Trophoblast cell (in vitro differentiated cells and primary cell): ENCODE data around the gene PKD2L2.

Experiments
- DNase-seq, 2 donors: peaks; one replicate each; pipeline ENCODE4 v3.0.0-alpha.2; 2016
- H2AFZ ChIP-seq: 2 replicates; pipeline ENCODE4 v1.6.1; 2013; ENCODE audit warnings: low read length, moderate library complexity, mild to moderate bottlenecking; ENCODE audit not compliant: insufficient read depth, poor library complexity
- H2AK5ac ChIP-seq: 2 replicates; pipeline ENCODE4 v1.6.1; 2013; ENCODE audit warnings: mild to moderate bottlenecking, low read length
- H2BK120ac ChIP-seq: 2 replicates; pipeline ENCODE4 v1.6.1; 2013; ENCODE audit warnings: low read length, mild to moderate bottlenecking, moderate library complexity; ENCODE audit not compliant: insufficient read depth, poor library complexity
- H2BK12ac ChIP-seq: 2 replicates; pipeline ENCODE4 v1.6.1; 2013; ENCODE audit warnings: mild to moderate bottlenecking, low read length, moderate library complexity
- H2BK5ac ChIP-seq: 2 replicates; pipeline ENCODE4 v1.6.1; 2013; ENCODE audit warnings: low read length, low read depth, moderate library complexity, mild to moderate bottlenecking; ENCODE audit not compliant: poor library complexity
- H3K14ac ChIP-seq: 2 replicates; pipeline ENCODE4 v1.6.1; 2013; ENCODE audit warnings: mild to moderate bottlenecking, low read length
- H3K18ac ChIP-seq: 2 replicates; pipeline ENCODE4 v1.6.1; 2013; ENCODE audit warnings: mild to moderate bottlenecking, low read length
- H3K23ac ChIP-seq: 2 replicates; pipeline ENCODE4 v1.6.1; 2013; ENCODE audit warnings: low read length
- H3K27ac ChIP-seq: 2 replicates; pipeline ENCODE4 v1.5.1; 2013; ENCODE audit warnings: low read depth, mild to moderate bottlenecking, inconsistent platforms, low read length, moderate library complexity
- H3K27me3 ChIP-seq: 2 replicates; pipeline ENCODE4 v1.6.1; 2013; ENCODE audit warnings: inconsistent platforms, mild to moderate bottlenecking, low read length, moderate library complexity; ENCODE audit not compliant: insufficient read depth
- H3K36me3 ChIP-seq, 2 experiments: 1 replicate in 1 of 2; 2 replicates in 1 of 2; pipeline ENCODE4 v1.6.1; 2013; ENCODE audit warnings: low read length in 2 of 2, mild to moderate bottlenecking in 2 of 2, moderate library complexity in 1 of 2; ENCODE audit not compliant: insufficient read depth in 2 of 2, control insufficient read depth in 1 of 2
- H3K4ac ChIP-seq: 2 replicates; pipeline ENCODE4 v1.6.1; 2013; ENCODE audit warnings: low read depth, mild to moderate bottlenecking, low read length, moderate library complexity
- H3K4me1 ChIP-seq, 2 experiments: 1 replicate in 1 of 2; 2 replicates in 1 of 2; pipeline ENCODE4 v1.6.1; 2013; ENCODE audit warnings: low read length in 2 of 2, mild to moderate bottlenecking in 2 of 2, moderate library complexity in 1 of 2; ENCODE audit not compliant: insufficient read depth in 2 of 2, control insufficient read depth in 1 of 2
- H3K4me2 ChIP-seq: 2 replicates; pipeline ENCODE4 v1.6.1; 2013; ENCODE audit warnings: inconsistent platforms, mild to moderate bottlenecking, low read length, moderate library complexity
- H3K4me3 ChIP-seq: 2 replicates; pipeline ENCODE4 v1.5.1; 2013; ENCODE audit warnings: mild to moderate bottlenecking, low read depth, low read length, inconsistent platforms
- H3K79me1 ChIP-seq: one replicate; pipeline ENCODE4 v1.6.1; 2013; ENCODE audit warnings: low read length
- H3K79me2 ChIP-seq: 2 replicates; pipeline ENCODE4 v1.6.1; 2013; ENCODE audit warnings: low read length, mild to moderate bottlenecking; ENCODE audit not compliant: control insufficient read depth, insufficient read depth, poor library complexity
- H3K9ac ChIP-seq: 2 replicates; pipeline ENCODE4 v1.6.1; 2013; ENCODE audit warnings: mild to moderate bottlenecking, low read length
- H3K9me3 ChIP-seq: 2 replicates; pipeline ENCODE4 v1.6.1; 2013; ENCODE audit warnings: low read depth, mild to moderate bottlenecking, control low read depth, inconsistent platforms, low read length; ENCODE audit not compliant: insufficient read depth
- H4K12ac ChIP-seq: 2 replicates; pipeline ENCODE4 v1.6.1; 2013; ENCODE audit warnings: low read depth, mild to moderate bottlenecking, low read length, moderate library complexity
- H4K8ac ChIP-seq: 2 replicates; pipeline ENCODE4 v1.6.1; 2013; ENCODE audit warnings: low read depth, mild to moderate bottlenecking, low read length, moderate library complexity
- H4K91ac ChIP-seq: one replicate; pipeline ENCODE4 v1.6.1; 2013; ENCODE audit warnings: low read depth, mild to moderate bottlenecking, low read length, moderate library complexity
- WGBS: extraction: QIAGEN DNeasy Blood & Tissue Kit; methylation state at CpG from one replicate; pipeline ENCODE4 v1.1.7; 2013; ENCODE audit warnings: missing lambda C conversion rate; ENCODE audit not compliant: insufficient read length, insufficient coverage; ENCODE audit errors: extremely low coverage; 5-methylcytosine and 5-hydroxymethylcytosine counted together

PKD2L2 gene

GRCh38 chr5:137896560-137896959 is 7.3 kb downstream of the PKD2L2 start:
- no peak overlapping the region for H4K91ac ChIP-seq
- H3K36me3 ChIP-seq, result no peaks in the 10 kb centered on the region
- no peak overlapping the region for H2BK120ac ChIP-seq
- no peaks in the 10 kb centered on the region for H3K9me3 ChIP-seq
- H3K18ac ChIP-seq, result no peak overlapping the region
- no CpG with 5 or more reads among the region's 3 CpGs for WGBS
- no peak overlapping the region for H3K9ac ChIP-seq
- H3K27ac ChIP-seq, result no peak overlapping the region
- H2AK5ac ChIP-seq, result no peak overlapping the region
- H4K8ac ChIP-seq, result no peak overlapping the region
- no peaks in the 10 kb centered on the region for H3K27me3 ChIP-seq
- H3K4ac ChIP-seq, result no peak overlapping the region
- no peaks in the 10 kb centered on the region for H3K4me1 ChIP-seq
- H3K4me3 ChIP-seq, result no peak overlapping the region
- no peak overlapping the region for H4K12ac ChIP-seq
- no peak overlapping the region for H3K23ac ChIP-seq
- no peak overlapping the region for H3K14ac ChIP-seq
- no peak overlapping the region for H2BK12ac ChIP-seq
- no peaks in the 10 kb centered on the region for H3K79me1 ChIP-seq
- no peak overlapping the region for H2BK5ac ChIP-seq
- no peak for DNase-seq
- H3K4me2 ChIP-seq, result no peak overlapping the region
- no peak overlapping the region for H2AFZ ChIP-seq
- no peaks in the 10 kb centered on the region for H3K79me2 ChIP-seq

GRCh38 chr5:137899493-137899892 is 10.2 kb downstream of the PKD2L2 start:
- no peak overlapping the region for H3K14ac ChIP-seq
- DNase-seq, result no peak
- H3K9ac ChIP-seq, result no peak overlapping the region
- H3K79me1 ChIP-seq, result no peaks in the 10 kb centered on the region
- H3K23ac ChIP-seq, result no peak overlapping the region
- WGBS, result no CpG with 5 or more reads among the region's 3 CpGs
- no peaks in the 10 kb centered on the region for H3K36me3 ChIP-seq
- no peak overlapping the region for H3K4me2 ChIP-seq
- H4K91ac ChIP-seq, result no peak overlapping the region
- H3K18ac ChIP-seq, result no peak overlapping the region
- H3K9me3 ChIP-seq, result no peaks in the 10 kb centered on the region
- no peak overlapping the region for H3K4ac ChIP-seq
- no peaks in the 10 kb centered on the region for H3K79me2 ChIP-seq
- no peak overlapping the region for H2BK120ac ChIP-seq
- H3K4me1 ChIP-seq, result no peaks in the 10 kb centered on the region
- no peak overlapping the region for H2BK5ac ChIP-seq
- H3K4me3 ChIP-seq, result no peak overlapping the region
- H2AFZ ChIP-seq, result no peak overlapping the region
- H4K12ac ChIP-seq, result no peak overlapping the region
- H2AK5ac ChIP-seq, result no peak overlapping the region
- H3K27me3 ChIP-seq, result no peaks in the 10 kb centered on the region
- H3K27ac ChIP-seq, result no peak overlapping the region
- no peak overlapping the region for H4K8ac ChIP-seq
- H2BK12ac ChIP-seq, result no peak overlapping the region

- H2AK5ac ChIP-seq, result no peak overlapping the region
- no CpG with 5 or more reads among the region's 5 CpGs for WGBS
Measured at GRCh38 chr5:137901011-137901817, 12.0 kb downstream of the PKD2L2 start.

GRCh38 chr5:137902408-137903133 is 13.3 kb downstream of the PKD2L2 start:
- Histone ChIP-seq H3K9ac (no peak overlapping the region), H3K18ac (no peak overlapping the region), H3K4me2 (no peak overlapping the region), H4K8ac (no peak overlapping the region), H3K14ac (no peak overlapping the region), H4K12ac (no peak overlapping the region), H2BK5ac (no peak overlapping the region), H3K23ac (no peak overlapping the region), H3K27me3 (no peaks in the 10 kb centered on the region), H2BK120ac (no peak overlapping the region), H3K36me3 (no peaks in the 10 kb centered on the region), H2BK12ac (no peak overlapping the region), H3K79me1 (no peaks in the 10 kb centered on the region), H4K91ac (no peak overlapping the region), H2AFZ (no peak overlapping the region), H3K4ac (no peak overlapping the region), H3K79me2 (no peaks in the 10 kb centered on the region), H3K4me1 (no peaks in the 10 kb centered on the region), H3K9me3 (no peaks in the 10 kb centered on the region), H2AK5ac (no peak overlapping the region), H3K4me3 (no peak overlapping the region), H3K27ac (no peak overlapping the region)
- no CpG with 5 or more reads among the region's 1 CpG for WGBS
- no peak for DNase-seq

More at GRCh38 chr5:137901011-137901817, 12.0 kb downstream of the PKD2L2 start:
- no peak for DNase-seq
- Histone ChIP-seq H3K4me1 (no peaks in the 10 kb centered on the region), H3K23ac (no peak overlapping the region), H4K8ac (no peak overlapping the region), H3K18ac (no peak overlapping the region), H3K9ac (no peak overlapping the region), H2BK120ac (no peak overlapping the region), H3K79me1 (no peaks in the 10 kb centered on the region), H3K4me3 (no peak overlapping the region), H2BK12ac (no peak overlapping the region), H3K36me3 (no peaks in the 10 kb centered on the region), H2BK5ac (no peak overlapping the region), H3K9me3 (no peaks in the 10 kb centered on the region), H4K91ac (no peak overlapping the region), H3K14ac (no peak overlapping the region), H4K12ac (no peak overlapping the region), H3K27me3 (no peaks in the 10 kb centered on the region), H3K4ac (no peak overlapping the region), H2AFZ (no peak overlapping the region), H3K27ac (no peak overlapping the region), H3K4me2 (no peak overlapping the region), H3K79me2 (no peaks in the 10 kb centered on the region)
